PFSK-1 (cell line): ENCODE data around the gene USP19.

ENCODE experiments used
- SIN3A ChIP-seq: IDR thresholded peaks from 2 replicates; pipeline ENCODE4 v1.6.1; 2012; ENCODE audit warnings: mild to moderate bottlenecking, low read length, moderate library complexity, borderline replicate concordance; ENCODE audit not compliant: insufficient read depth
- TAF1 ChIP-seq: IDR thresholded peaks from 2 replicates; pipeline ENCODE4 v1.6.1; 2012; ENCODE audit warnings: low read length, control low read depth, borderline replicate concordance; ENCODE audit not compliant: insufficient read depth

GRCh38 chr3:49163609-49164008, 43.0 kb upstream of the USP19 start:
- TF ChIP-seq TAF1 (no peak), SIN3A (no peak)
